GM13976 (cell line): ENCODE results near the gene VPS45.

ENCODE experiments used
- DNase-seq: peaks from one replicate; pipeline ENCODE4 v3.0.0; 2012; ENCODE audit warnings: low spot score
- CTCF ChIP-seq: IDR thresholded peaks from 2 replicates; pipeline ENCODE4 v1.5.1; 2012; ENCODE audit warnings: borderline replicate concordance, mild to moderate bottlenecking; ENCODE audit not compliant: insufficient read depth; ENCODE audit errors: extremely low read depth, missing control alignments, control extremely low read depth
- in situ Hi-C: fragments of 300-500 bp; cut with MboI; formaldehyde crosslinking; loops from one replicate; pipeline ENCODE4 v1.12.0; 2022; ENCODE audit warnings: low sequenced_read_pairs, mixed read lengths, inconsistent platforms; ENCODE audit not compliant: unreplicated experiment

VPS45 gene

GRCh38 chr1:150067184-150068108, at the start of gene VPS45:
Gene VPS45 (plus strand): TSS chr1:150067776. CDS start chr1:150067858, 82 bp downstream.
- peak; percentile 87 for DNase-seq
- in situ Hi-C loops: no loop called here
- no peak for TF ChIP-seq CTCF

GRCh38 chr1:150018165-150018564, 49.4 kb upstream of the VPS45 start:
- DNase-seq: no peak
- in situ Hi-C loops: no loop called here
- TF ChIP-seq CTCF: no peak

GRCh38 chr1:150020711-150021110, 46.9 kb upstream of the VPS45 start:
- no peak for TF ChIP-seq CTCF
- in situ Hi-C loops: no loop called here
- DNase-seq: no peak

GRCh38 chr1:150021191-150021694, 46.3 kb upstream of the VPS45 start:
- in situ Hi-C loops: no loop called here
- no peak for TF ChIP-seq CTCF
- DNase-seq: no peak

GRCh38 chr1:150022357-150022756, 45.2 kb upstream of the VPS45 start:
- DNase-seq: no peak
- no peak for TF ChIP-seq CTCF
- in situ Hi-C loops: no loop called here

GRCh38 chr1:150024156-150024555, 43.4 kb upstream of the VPS45 start:
- no peak for TF ChIP-seq CTCF
- in situ Hi-C loops: no loop called here
- no peak for DNase-seq

GRCh38 chr1:150028322-150028721, 39.3 kb upstream of the VPS45 start:
- TF ChIP-seq CTCF: no peak
- in situ Hi-C loops: no loop called here
- DNase-seq: no peak
